Measurements from ENCODE around the gene OR52A1.

Gene OR52A1

GRCh38 chr11:5124891-5125620 is 29.5 kb downstream of the OR52A1 start:
- Histone ChIP-seq H3K36me3 (ENCODE audit: control insufficient read depth, insufficient read depth, low read length) (no peaks in the 10 kb centered on the region), H3K4me1 (ENCODE audit: control insufficient read depth, insufficient read depth, low read length) (no peaks in the 10 kb centered on the region), H3K9ac (ENCODE audit: low read length) (no peak overlapping the region), H3K27me3 (ENCODE audit: control insufficient read depth, insufficient read depth, low read length) (no peaks in the 10 kb centered on the region), H3K9me3 (ENCODE audit: control insufficient read depth, low read length) (no peaks in the 10 kb centered on the region), H3K4me3 (ENCODE audit: low read length) (no peak overlapping the region)

GRCh38 chr11:5123802-5124521 is 30.6 kb downstream of the OR52A1 start:
- no peaks in the 10 kb centered on the region for H3K36me3 ChIP-seq (ENCODE audit: control insufficient read depth, insufficient read depth, low read length)
- no peaks in the 10 kb centered on the region for H3K4me1 ChIP-seq (ENCODE audit: control insufficient read depth, insufficient read depth, low read length)
- no peak overlapping the region for H3K9ac ChIP-seq (ENCODE audit: low read length)
- no peaks in the 10 kb centered on the region for H3K27me3 ChIP-seq (ENCODE audit: control insufficient read depth, insufficient read depth, low read length)
- H3K9me3 ChIP-seq (ENCODE audit: control insufficient read depth, low read length): no peaks in the 10 kb centered on the region
- no peak overlapping the region for H3K4me3 ChIP-seq (ENCODE audit: low read length)

- H3K27me3 ChIP-seq (ENCODE audit: control insufficient read depth, insufficient read depth, low read length): no peaks in the 10 kb centered on the region
- H3K4me3 ChIP-seq (ENCODE audit: low read length): no peak overlapping the region
- no peak overlapping the region for H3K9ac ChIP-seq (ENCODE audit: low read length)
- H3K4me1 ChIP-seq (ENCODE audit: control insufficient read depth, insufficient read depth, low read length): no peaks in the 10 kb centered on the region
- no peaks in the 10 kb centered on the region for H3K36me3 ChIP-seq (ENCODE audit: control insufficient read depth, insufficient read depth, low read length)
- H3K9me3 ChIP-seq (ENCODE audit: control insufficient read depth, low read length): no peaks in the 10 kb centered on the region
These were observed 35.7 kb downstream of the OR52A1 start for GRCh38 chr11:5118893-5119292.

GRCh38 chr11:5117588-5117987 is 37.0 kb downstream of the OR52A1 start:
- no peak overlapping the region for H3K4me3 ChIP-seq (ENCODE audit: low read length)
- no peaks in the 10 kb centered on the region for H3K27me3 ChIP-seq (ENCODE audit: control insufficient read depth, insufficient read depth, low read length)
- H3K4me1 ChIP-seq (ENCODE audit: control insufficient read depth, insufficient read depth, low read length): no peaks in the 10 kb centered on the region
- no peak overlapping the region for H3K9ac ChIP-seq (ENCODE audit: low read length)
- no peaks in the 10 kb centered on the region for H3K36me3 ChIP-seq (ENCODE audit: control insufficient read depth, insufficient read depth, low read length)
- H3K9me3 ChIP-seq (ENCODE audit: control insufficient read depth, low read length): no peaks in the 10 kb centered on the region

- Histone ChIP-seq H3K27me3 (ENCODE audit: control insufficient read depth, insufficient read depth, low read length) (no peaks in the 10 kb centered on the region), H3K4me3 (ENCODE audit: low read length) (no peak overlapping the region), H3K9ac (ENCODE audit: low read length) (no peak overlapping the region), H3K36me3 (ENCODE audit: control insufficient read depth, insufficient read depth, low read length) (no peaks in the 10 kb centered on the region), H3K9me3 (ENCODE audit: control insufficient read depth, low read length) (no peaks in the 10 kb centered on the region), H3K4me1 (ENCODE audit: control insufficient read depth, insufficient read depth, low read length) (no peaks in the 10 kb centered on the region)
These were observed 39.2 kb downstream of the OR52A1 start for GRCh38 chr11:5115339-5115738.

GRCh38 chr11:5107285-5107684 is 47.3 kb downstream of the OR52A1 start:
- no peaks in the 10 kb centered on the region for H3K36me3 ChIP-seq (ENCODE audit: control insufficient read depth, insufficient read depth, low read length)
- no peaks in the 10 kb centered on the region for H3K4me1 ChIP-seq (ENCODE audit: control insufficient read depth, insufficient read depth, low read length)
- no peak overlapping the region for H3K9ac ChIP-seq (ENCODE audit: low read length)
- no peaks in the 10 kb centered on the region for H3K27me3 ChIP-seq (ENCODE audit: control insufficient read depth, insufficient read depth, low read length)
- no peak overlapping the region for H3K4me3 ChIP-seq (ENCODE audit: low read length)
- H3K9me3 ChIP-seq (ENCODE audit: control insufficient read depth, low read length): no peaks in the 10 kb centered on the region

GRCh38 chr11:5103066-5103465 is 51.5 kb downstream of the OR52A1 start:
- H3K9ac ChIP-seq (ENCODE audit: low read length): no peak overlapping the region
- H3K4me3 ChIP-seq (ENCODE audit: low read length): no peak overlapping the region
- H3K36me3 ChIP-seq (ENCODE audit: control insufficient read depth, insufficient read depth, low read length): no peaks in the 10 kb centered on the region
- no peaks in the 10 kb centered on the region for H3K9me3 ChIP-seq (ENCODE audit: control insufficient read depth, low read length)
- no peaks in the 10 kb centered on the region for H3K4me1 ChIP-seq (ENCODE audit: control insufficient read depth, insufficient read depth, low read length)
- no peaks in the 10 kb centered on the region for H3K27me3 ChIP-seq (ENCODE audit: control insufficient read depth, insufficient read depth, low read length)

- H3K27me3 ChIP-seq (ENCODE audit: control insufficient read depth, insufficient read depth, low read length): no peaks in the 10 kb centered on the region
- no peak overlapping the region for H3K9ac ChIP-seq (ENCODE audit: low read length)
- H3K4me1 ChIP-seq (ENCODE audit: control insufficient read depth, insufficient read depth, low read length): no peaks in the 10 kb centered on the region
- H3K4me3 ChIP-seq (ENCODE audit: low read length): no peak overlapping the region
- H3K36me3 ChIP-seq (ENCODE audit: control insufficient read depth, insufficient read depth, low read length): no peaks in the 10 kb centered on the region
- H3K9me3 ChIP-seq (ENCODE audit: control insufficient read depth, low read length): no peaks in the 10 kb centered on the region
These were observed 52.3 kb downstream of the OR52A1 start for GRCh38 chr11:5102246-5102645.

- Histone ChIP-seq H3K9ac (ENCODE audit: low read length) (no peak overlapping the region), H3K27me3 (ENCODE audit: control insufficient read depth, insufficient read depth, low read length) (no peaks in the 10 kb centered on the region), H3K9me3 (ENCODE audit: control insufficient read depth, low read length) (no peaks in the 10 kb centered on the region)
These were observed 58.5 kb downstream of the OR52A1 start for GRCh38 chr11:5096011-5096410.

More at GRCh38 chr11:5096011-5096410, 58.5 kb downstream of the OR52A1 start:
- Histone ChIP-seq H3K36me3 (ENCODE audit: control insufficient read depth, insufficient read depth, low read length) (no peaks in the 10 kb centered on the region), H3K4me1 (ENCODE audit: control insufficient read depth, insufficient read depth, low read length) (no peaks in the 10 kb centered on the region), H3K4me3 (ENCODE audit: low read length) (no peak overlapping the region)

Measured in mucosa of stomach (tissue), 1 donor.